ENCODE results near the gene AKR1B15. TPM values are rescaled to one million over a fixed set of nuclear protein-coding genes. Genes with fewer than 3 reads are reported as not detected.

Gene AKR1B15
- total and polyA plus RNA-seq, 2 donors (not counting 3 experiments of a cell fraction or from before 2014, with no cell fraction given) = not detected

DNA sequence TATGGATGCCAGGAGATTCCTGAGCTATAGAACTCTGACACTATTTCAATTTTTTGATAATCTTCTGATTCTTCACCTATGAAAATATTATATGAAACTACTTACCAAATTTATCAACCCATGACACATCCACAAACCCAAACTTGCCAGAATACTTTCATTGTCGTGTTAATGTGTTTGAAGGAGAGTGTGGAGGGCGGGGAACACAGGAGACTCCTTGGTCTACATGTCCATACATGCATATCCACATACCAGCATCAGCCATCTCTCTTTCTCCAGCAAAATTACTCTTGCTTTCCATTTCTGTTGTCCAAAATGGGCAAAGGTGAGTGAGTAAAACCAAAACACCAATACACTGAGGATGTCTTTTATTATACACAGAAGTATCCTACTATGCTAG, 74.3 kb downstream of the AKR1B15 start:
- Histone ChIP-seq H3K9me1 (replicated peaks; ENCODE audit: control insufficient read depth, extremely low read depth, insufficient read depth, low read length) (no peaks in the 10 kb centered on the region), H4K20me1 (replicated peaks; ENCODE audit: control insufficient read depth, extremely low read depth, insufficient read depth, low read length) (no peaks in the 10 kb centered on the region), H3K4me2 (ENCODE audit: insufficient read depth, low read length) (no peak overlapping the region), H3K4me1 (ENCODE audit: control insufficient read depth, extremely low read depth, insufficient read depth, low read length) (peaks cover 24% of the 10 kb centered on the region), H3K27ac (ENCODE audit: insufficient read depth, low read depth, low read length) (no peak overlapping the region), H3K79me2 (ENCODE audit: control insufficient read depth, insufficient read depth, low read length) (no peaks in the 10 kb centered on the region), H2AFZ (ENCODE audit: low read depth, low read length) (no peak overlapping the region), H3K9me3 (replicated peaks; ENCODE audit: control insufficient read depth, insufficient read depth, low read length) (no peaks in the 10 kb centered on the region), H3K4me3 (replicated peaks in 1 of 3; ENCODE audit: insufficient read depth in 1 of 3, low read depth in 1 of 3, low read length in 3 of 3) (no peak overlapping the region), H3K9ac (replicated peaks; ENCODE audit: extremely low read depth, insufficient read depth, low read length) (no peak overlapping the region), H3K27me3 (ENCODE audit: control insufficient read depth in 2 of 2, insufficient read depth in 2 of 2, low read length in 2 of 2) (no peaks in the 10 kb centered on the region), H3K36me3 (ENCODE audit: control insufficient read depth in 2 of 2, extremely low read depth in 1 of 2, insufficient read depth in 2 of 2, low read length in 2 of 2) (no peaks in the 10 kb centered on the region)
- ChIA-PET POLR2A (no interaction called here), CTCF (interaction anchor here (7.0 kb wide), 1 partner anchor 9 kb away, joined by 50 read pairs; no protein-coding TSS in a partner anchor)
- FAIRE-seq (no peak), DNase-seq (ENCODE audit: low read depth, low spot score) (no peak)
- no TSS peak for BruUV-seq (replicated peaks)
- intact Hi-C loops (cut with micrococcal nuclease) (no loop called here), dilution Hi-C loops (cut with MboI; ENCODE audit: extremely low pct_ligation_motif_present, low sequenced_read_pairs) (no loop called here)
- no peak for TF ChIP-seq JUN (IDR thresholded peaks at IDR 0.05; ENCODE audit: borderline replicate concordance, insufficient read depth, insufficient read length, low read depth)

DNA sequence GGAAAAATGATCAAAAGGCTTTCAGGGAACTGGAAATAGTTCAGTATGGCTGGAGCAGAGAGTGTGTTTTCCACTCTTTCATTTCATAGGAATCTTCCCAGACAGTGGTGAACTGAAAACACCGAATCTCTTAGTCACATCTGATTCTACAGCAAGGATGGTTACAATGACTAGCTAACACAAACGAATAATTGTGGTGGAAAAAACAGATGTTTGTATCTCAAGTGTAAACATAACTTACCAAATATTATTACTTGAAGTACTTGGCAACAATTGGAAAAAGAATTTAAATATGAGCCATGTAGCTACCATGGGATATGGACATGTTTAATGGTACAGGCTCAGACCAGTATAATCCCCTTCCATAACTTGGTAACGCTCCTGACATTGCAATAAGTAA, 76.6 kb downstream of the AKR1B15 start:
- no peak overlapping the region for H2AFZ ChIP-seq (ENCODE audit: low read depth, low read length)
- POLR2A ChIA-PET = no interaction called here
- no peaks in the 10 kb centered on the region for H3K27me3 ChIP-seq (ENCODE audit: control insufficient read depth in 2 of 2, insufficient read depth in 2 of 2, low read length in 2 of 2)
- no peaks in the 10 kb centered on the region for H3K9me1 ChIP-seq (replicated peaks; ENCODE audit: control insufficient read depth, extremely low read depth, insufficient read depth, low read length)
- intact Hi-C loops (cut with micrococcal nuclease) (no loop called here), dilution Hi-C loops (cut with MboI; ENCODE audit: extremely low pct_ligation_motif_present, low sequenced_read_pairs) (no loop called here)
- H3K79me2 ChIP-seq (ENCODE audit: control insufficient read depth, insufficient read depth, low read length) = no peaks in the 10 kb centered on the region
- FAIRE-seq (no peak), DNase-seq (ENCODE audit: low read depth, low spot score) (no peak)
- H3K4me2 ChIP-seq (ENCODE audit: insufficient read depth, low read length) = no peak overlapping the region
- H3K4me1 ChIP-seq (ENCODE audit: control insufficient read depth, extremely low read depth, insufficient read depth, low read length) = peaks cover 11% of the 10 kb centered on the region
- no peaks in the 10 kb centered on the region for H3K36me3 ChIP-seq (ENCODE audit: control insufficient read depth in 2 of 2, extremely low read depth in 1 of 2, insufficient read depth in 2 of 2, low read length in 2 of 2)
- no TSS peak for BruUV-seq (replicated peaks)
- H3K9ac ChIP-seq (replicated peaks; ENCODE audit: extremely low read depth, insufficient read depth, low read length) = no peak overlapping the region
- CTCF ChIA-PET = no interaction called here
- H3K9me3 ChIP-seq (replicated peaks; ENCODE audit: control insufficient read depth, insufficient read depth, low read length) = no peaks in the 10 kb centered on the region
- H4K20me1 ChIP-seq (replicated peaks; ENCODE audit: control insufficient read depth, extremely low read depth, insufficient read depth, low read length) = no peaks in the 10 kb centered on the region
- no peak overlapping the region for H3K27ac ChIP-seq (ENCODE audit: insufficient read depth, low read depth, low read length)
- TF ChIP-seq, protein P1, sequence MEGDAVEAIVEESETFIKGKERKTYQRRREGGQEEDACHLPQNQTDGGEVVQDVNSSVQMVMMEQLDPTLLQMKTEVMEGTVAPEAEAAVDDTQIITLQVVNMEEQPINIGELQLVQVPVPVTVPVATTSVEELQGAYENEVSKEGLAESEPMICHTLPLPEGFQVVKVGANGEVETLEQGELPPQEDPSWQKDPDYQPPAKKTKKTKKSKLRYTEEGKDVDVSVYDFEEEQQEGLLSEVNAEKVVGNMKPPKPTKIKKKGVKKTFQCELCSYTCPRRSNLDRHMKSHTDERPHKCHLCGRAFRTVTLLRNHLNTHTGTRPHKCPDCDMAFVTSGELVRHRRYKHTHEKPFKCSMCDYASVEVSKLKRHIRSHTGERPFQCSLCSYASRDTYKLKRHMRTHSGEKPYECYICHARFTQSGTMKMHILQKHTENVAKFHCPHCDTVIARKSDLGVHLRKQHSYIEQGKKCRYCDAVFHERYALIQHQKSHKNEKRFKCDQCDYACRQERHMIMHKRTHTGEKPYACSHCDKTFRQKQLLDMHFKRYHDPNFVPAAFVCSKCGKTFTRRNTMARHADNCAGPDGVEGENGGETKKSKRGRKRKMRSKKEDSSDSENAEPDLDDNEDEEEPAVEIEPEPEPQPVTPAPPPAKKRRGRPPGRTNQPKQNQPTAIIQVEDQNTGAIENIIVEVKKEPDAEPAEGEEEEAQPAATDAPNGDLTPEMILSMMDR (IDR thresholded peaks at IDR 0.05; ENCODE audit: extremely low read depth in 1 of 2, insufficient read depth in 1 of 2, low read depth in 1 of 2, low read length in 2 of 2) = no peak
- TF ChIP-seq GATA2 (IDR thresholded peaks at IDR 0.05; ENCODE audit: insufficient read depth, insufficient read length, low read depth, low read length) = no peak
- no peak for TF ChIP-seq POLR2AphosphoS5 (IDR thresholded peaks at IDR 0.05; ENCODE audit: insufficient read depth, low read depth, low read length)
- TF ChIP-seq POLR2A (IDR thresholded peaks at IDR 0.05; ENCODE audit: low read depth, low read length) = no peak
- no peak for TF ChIP-seq JUN (IDR thresholded peaks at IDR 0.05; ENCODE audit: borderline replicate concordance, insufficient read depth, insufficient read length, low read depth)
- TF ChIP-seq, protein P2, sequence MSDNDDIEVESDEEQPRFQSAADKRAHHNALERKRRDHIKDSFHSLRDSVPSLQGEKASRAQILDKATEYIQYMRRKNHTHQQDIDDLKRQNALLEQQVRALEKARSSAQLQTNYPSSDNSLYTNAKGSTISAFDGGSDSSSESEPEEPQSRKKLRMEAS (IDR thresholded peaks at IDR 0.05; ENCODE audit: insufficient read depth, insufficient read length) = no peak
- no peak for TF ChIP-seq EZH2 (IDR thresholded peaks at IDR 0.05; ENCODE audit: borderline replicate concordance, low read depth, low read length, severe bottlenecking)
- no peak for TF ChIP-seq FOS (IDR thresholded peaks at IDR 0.05; ENCODE audit: borderline replicate concordance, insufficient read depth, low read length)
- TF ChIP-seq MYC (IDR thresholded peaks at IDR 0.05; ENCODE audit: low read depth, low read length) = no peak
- H3K4me3 ChIP-seq (replicated peaks in 1 of 3; ENCODE audit: insufficient read depth in 1 of 3, low read depth in 1 of 3, low read length in 3 of 3) = no peak overlapping the region
